A549 (cell line): ENCODE results near the gene DACH1. TPM values are rescaled to one million over a fixed set of nuclear protein-coding genes. Genes with fewer than 3 reads are reported as not detected.

Experiments
- ATAC-seq, 2 experiments: fragments of 200-7000 bp in 1 of 2; fragments of >200 bp in 1 of 2; cut with Nextera tagmentation in 1 of 2; cut with Tn5 transposase in 1 of 2; 3 replicates each; pipeline versions ENCODE4 v1.8.0 to v1.9.1; 2018 to 2020; ENCODE audit warnings: mild to moderate bottlenecking in 1 of 2, moderate library complexity in 1 of 2
- CTCF ChIA-PET: fragments of 300-600 bp; sonication (Branson Sonifier 250); formaldehyde crosslinking; extraction: SDS; loops from one replicate; lab custom pipeline; 2021; ENCODE audit warnings: antibody characterized with exemption, inconsistent platforms; lab: Yijun Ruan, JAX
- POLR2A ChIA-PET: fragments of 350-600 bp; formaldehyde crosslinking; extraction: SDS; loops from one replicate; lab custom pipeline; 2021; ENCODE audit warnings: antibody characterized with exemption, inconsistent platforms; lab: Yijun Ruan, JAX
- DNase-seq, 2 experiments: peaks; one replicate each; pipeline versions ENCODE4 v3.0.0 to v3.0.0-alpha.2; 2011 to 2016; ENCODE audit warnings: low read depth in 1 of 2, low spot score in 1 of 2
- FAIRE-seq: peaks from 2 replicates; lab custom pipeline; 2011; peaks lifted over from hg19 to GRCh38; lab: Jason Lieb, UNC
- H3K27ac ChIP-seq, 2 experiments: fragments of >200 bp; sonication (Bioruptor Twin); formaldehyde crosslinking; 3 replicates each; pipeline ENCODE4 v1.5.1; 2016 to 2017
- H3K4me1 ChIP-seq: fragments of >200 bp; sonication (Bioruptor Twin); formaldehyde crosslinking; 3 replicates; pipeline ENCODE4 v1.6.1; 2016
- H3K4me2 ChIP-seq: fragments of >200 bp; sonication (Bioruptor Twin); formaldehyde crosslinking; 3 replicates; pipeline ENCODE4 v1.6.1; 2016
- H3K4me3 ChIP-seq: fragments of >200 bp; sonication (Bioruptor Twin); formaldehyde crosslinking; 3 replicates; pipeline ENCODE4 v1.5.1; 2016
- H3K9me3 ChIP-seq: fragments of >200 bp; sonication (Bioruptor Twin); formaldehyde crosslinking; 3 replicates; pipeline ENCODE4 v1.6.1; 2016
- ATOH8 ChIP-seq: fragments of 250-450 bp; sonication (Bioruptor Pico); IDR thresholded peaks from 2 replicates; pipeline ENCODE4 v1.5.0; 2020; ENCODE audit warnings: low read depth, mild to moderate bottlenecking, moderate library complexity
- BCL3 ChIP-seq: fragments of >200 bp; sonication (Bioruptor Twin); formaldehyde crosslinking; IDR thresholded peaks from 3 replicates; pipeline ENCODE4 v1.6.1; 2016
- BHLHE40 ChIP-seq: IDR thresholded peaks from 2 replicates; pipeline ENCODE4 v1.6.1; 2012; ENCODE audit warnings: low read depth, low read length, inconsistent platforms
- CEBPB ChIP-seq, 2 experiments: fragments of >200 bp in 1 of 2; sonication (Bioruptor Twin) in 1 of 2; formaldehyde crosslinking in 1 of 2; IDR thresholded peaks; 2 replicates each; pipeline ENCODE4 v1.6.1; 2012 to 2016
- CHD2 ChIP-seq: fragments of 150-350 bp; IDR thresholded peaks from 2 replicates; pipeline ENCODE4 v1.6.1; 2014; ENCODE audit warnings: low read length; ENCODE audit not compliant: partially characterized antibody
- EHF ChIP-seq: fragments of 250-450 bp; sonication (Bioruptor Pico); IDR thresholded peaks from 2 replicates; pipeline ENCODE4 v1.5.0; 2020; ENCODE audit warnings: mild to moderate bottlenecking
- EHMT2 ChIP-seq: fragments of 200-600 bp; sonication (generic); IDR thresholded peaks from 2 replicates; pipeline ENCODE4 v1.6.1; 2016; ENCODE audit warnings: antibody characterized with exemption, low read depth, mild to moderate bottlenecking, moderate library complexity
- ELK1 ChIP-seq: fragments of 150-350 bp; IDR thresholded peaks from 2 replicates; pipeline ENCODE4 v1.6.1; 2014; ENCODE audit warnings: low read depth, mild to moderate bottlenecking, low read length
- EP300 ChIP-seq, 2 experiments: fragments of >200 bp; sonication (Bioruptor Twin); formaldehyde crosslinking; IDR thresholded peaks; 2 replicates in 1 of 2; 3 replicates in 1 of 2; pipeline ENCODE4 v1.6.1; 2016 to 2017
- ESRRA ChIP-seq: fragments of 150-350 bp; IDR thresholded peaks from 2 replicates; pipeline ENCODE4 v1.6.1; 2014; ENCODE audit warnings: mild to moderate bottlenecking, low read length, borderline replicate concordance
- FOSB ChIP-seq: fragments of 250-450 bp; sonication (Bioruptor Pico); IDR thresholded peaks from 2 replicates; pipeline ENCODE4 v1.5.0; 2020; ENCODE audit warnings: mild to moderate bottlenecking, moderate library complexity
- FOSL2 ChIP-seq, 2 experiments: fragments of 450-650 bp in 1 of 2; fragments of >200 bp in 1 of 2; sonication (Bioruptor Twin) in 1 of 2; formaldehyde crosslinking; IDR thresholded peaks; 2 replicates each; pipeline versions ENCODE4 v1.5.0 to v1.6.1; 2016 to 2020; ENCODE audit warnings: mild to moderate bottlenecking in 1 of 2, moderate library complexity in 1 of 2
- GATA3 ChIP-seq: IDR thresholded peaks from 2 replicates; pipeline ENCODE4 v1.6.1; 2012; ENCODE audit warnings: borderline replicate concordance
- HDAC2 ChIP-seq: fragments of 200-600 bp; sonication (generic); IDR thresholded peaks from 2 replicates; pipeline ENCODE4 v1.6.1; 2016
- HES2 ChIP-seq: fragments of >200 bp; sonication (Bioruptor Twin); formaldehyde crosslinking; IDR thresholded peaks from 2 replicates; pipeline ENCODE4 v1.6.1; 2016
- HEYL ChIP-seq: fragments of 250-450 bp; sonication (Bioruptor Pico); IDR thresholded peaks from 2 replicates; pipeline ENCODE4 v1.8.0; 2021; ENCODE audit warnings: mild to moderate bottlenecking, moderate library complexity
- HMGXB4 ChIP-seq: fragments of 250-450 bp; sonication (Bioruptor Pico); IDR thresholded peaks from 2 replicates; pipeline ENCODE4 v1.5.0; 2021; ENCODE audit warnings: mild to moderate bottlenecking, moderate library complexity, borderline replicate concordance
- HOXB13 ChIP-seq: fragments of 250-450 bp; sonication (Bioruptor Pico); IDR thresholded peaks from 2 replicates; pipeline ENCODE4 v1.5.0; 2020; ENCODE audit warnings: low read depth, mild to moderate bottlenecking, moderate library complexity
- HOXB5 ChIP-seq: fragments of 250-450 bp; sonication (Bioruptor Pico); IDR thresholded peaks from 2 replicates; pipeline ENCODE4 v1.5.0; 2020; ENCODE audit warnings: mild to moderate bottlenecking, moderate library complexity
- JUN ChIP-seq, 2 experiments: fragments of >200 bp; sonication (Bioruptor Twin); formaldehyde crosslinking; IDR thresholded peaks; 2 replicates in 1 of 2; 3 replicates in 1 of 2; pipeline ENCODE4 v1.6.1; 2016 to 2017
- MAFK ChIP-seq: fragments of 450-650 bp; IDR thresholded peaks from 2 replicates; pipeline ENCODE4 v1.6.1; 2014; ENCODE audit not compliant: partially characterized antibody
- MYC ChIP-seq: IDR thresholded peaks from 2 replicates; pipeline ENCODE4 v1.6.1; 2012; ENCODE audit warnings: mild to moderate bottlenecking, inconsistent platforms, low read length, improper control_type of control experiment, borderline replicate concordance
- NFE2L2 ChIP-seq: fragments of 150-350 bp; conservative IDR thresholded peaks from 2 replicates; pipeline ENCODE4 v1.6.1; 2014; ENCODE audit warnings: low read length
- NPAS2 ChIP-seq: fragments of 250-450 bp; sonication (Bioruptor Pico); IDR thresholded peaks from 2 replicates; pipeline ENCODE4 v1.8.0; 2022; ENCODE audit warnings: mild to moderate bottlenecking, moderate library complexity, borderline replicate concordance
- PBX3 ChIP-seq: IDR thresholded peaks from 2 replicates; pipeline ENCODE4 v1.6.1; 2012
- PHF8 ChIP-seq: fragments of 200-600 bp; sonication (generic); IDR thresholded peaks from 2 replicates; pipeline ENCODE4 v1.6.1; 2016; ENCODE audit warnings: low read depth, mild to moderate bottlenecking, antibody characterized with exemption, moderate library complexity, borderline replicate concordance
- POLR2AphosphoS2 ChIP-seq: conservative IDR thresholded peaks from 2 replicates; pipeline ENCODE4 v1.6.1; 2012; ENCODE audit warnings: low read length, improper control_type of control experiment, inconsistent platforms
- RAD21 ChIP-seq, 2 experiments: fragments of >200 bp in 1 of 2; sonication (Bioruptor Twin) in 1 of 2; formaldehyde crosslinking in 1 of 2; IDR thresholded peaks in 1 of 2; conservative IDR thresholded peaks in 1 of 2; 2 replicates in 1 of 2; 3 replicates in 1 of 2; pipeline ENCODE4 v1.6.1; 2012 to 2018; ENCODE audit warnings: inconsistent platforms in 1 of 2
- RNF2 ChIP-seq: fragments of 200-600 bp; sonication (generic); IDR thresholded peaks from 2 replicates; pipeline ENCODE4 v1.6.1; 2016; ENCODE audit warnings: low read depth, mild to moderate bottlenecking, antibody characterized with exemption, moderate library complexity, borderline replicate concordance
- ZC3H11A ChIP-seq: fragments of 450-650 bp; IDR thresholded peaks from 2 replicates; pipeline ENCODE4 v1.6.1; 2014; ENCODE audit warnings: antibody characterized with exemption, mild to moderate bottlenecking
- whole genome bisulfite sequencing: methylation state at CpG from one replicate; pipeline ENCODE4 v1.1.6; 2017; ENCODE audit errors: missing lambda C conversion rate; 5-methylcytosine and 5-hydroxymethylcytosine counted together
- polyA plus RNA-seq, 4 experiments: library from polyadenylated mRNA; depleted of rRNA in 3 of 4; stranded (reverse); fragments of >200 nt; fragmentation: RNase III in 1 of 4; extraction: RNeasy Plus Mini Kit Qiagen cat#74134 plus additional on column Dnase treatment in 1 of 4; gene quantifications; 2 replicates in 3 of 4; 3 replicates in 1 of 4; pipeline ENCODE4 v1.2.3, GENCODE V29; 2011 to 2017

The DACH1 gene
- polyA plus RNA-seq, 2 of the 4 experiments (the other 2 are of a cell fraction), result not detected

GRCh38 chr13:71714802-71715375 lies 152.1 kb downstream of the DACH1 start:
- no peak for FAIRE-seq
- no peaks in the 10 kb centered on the region for H3K4me1 ChIP-seq
- TF ChIP-seq GATA3, result no peak
- no peak for TF ChIP-seq MAFK
- TF ChIP-seq CHD2, result no peak
- TF ChIP-seq EHF (CRISPR knock-in tag), result no peak
- TF ChIP-seq ESRRA, result no peak
- TF ChIP-seq RAD21 (conservative IDR thresholded peaks at IDR 0.05 in 1 of 2, IDR thresholded peaks at IDR 0.05 in 1 of 2), result no peak
- no peak for TF ChIP-seq PBX3
- no peak for TF ChIP-seq CEBPB (IDR thresholded peaks at IDR 0.05)
- no peak for TF ChIP-seq HOXB5 (CRISPR knock-in tag)
- no peak for TF ChIP-seq BHLHE40
- TF ChIP-seq POLR2AphosphoS2, result no peak
- TF ChIP-seq HDAC2, result no peak
- TF ChIP-seq HMGXB4 (CRISPR knock-in tag), result no peak
- no peak for TF ChIP-seq BCL3
- no peak for TF ChIP-seq NFE2L2
- no peak for TF ChIP-seq JUN (IDR thresholded peaks at IDR 0.05)
- no peak for TF ChIP-seq NPAS2 (CRISPR knock-in tag)
- TF ChIP-seq, all 56 proteins: peak for 0
- DNase-seq (no peak), ATAC-seq (no peak)
- Histone ChIP-seq H3K9me3 (no peaks in the 10 kb centered on the region), H3K4me3 (no peak overlapping the region), H3K27ac (no peak overlapping the region), H3K4me2 (no peak overlapping the region)
- 3% methylated on average over 2 of the region's 2 CpGs for WGBS
- ChIA-PET POLR2A (no interaction called here), CTCF (no interaction called here)

- WGBS, result 3% methylated on average over 3 of the region's 3 CpGs
- no peak overlapping the region for H3K4me3 ChIP-seq
- H3K9me3 ChIP-seq, result no peaks in the 10 kb centered on the region
- TF ChIP-seq HOXB13 (CRISPR knock-in tag) (no peak), HES2 (no peak), ATOH8 (no peak), MAFK (no peak), HOXB5 (CRISPR knock-in tag) (no peak), POLR2AphosphoS2 (no peak), EP300 (IDR thresholded peaks at IDR 0.05) (no peak), MYC (no peak), CHD2 (no peak), FOSB (no peak), RNF2 (no peak), HEYL (CRISPR knock-in tag) (no peak), FOSL2 (IDR thresholded peaks at IDR 0.05) (no peak), FOSL2 (CRISPR knock-in tag; IDR thresholded peaks at IDR 0.05) (no peak), EHMT2 (no peak), EHF (CRISPR knock-in tag) (no peak), ZC3H11A (no peak), PHF8 (no peak), ESRRA (no peak), ELK1 (no peak)
- FAIRE-seq, result no peak
- no peak overlapping the region for H3K4me2 ChIP-seq
- no peaks in the 10 kb centered on the region for H3K4me1 ChIP-seq
- DNase-seq, result no peak
- CTCF ChIA-PET, result no interaction called here
- POLR2A ChIA-PET, result no interaction called here
- H3K27ac ChIP-seq, result no peak overlapping the region
- no peak for ATAC-seq
Observed at GRCh38 chr13:71712988-71713653, 153.9 kb downstream of the DACH1 start.
